Panc1 (cell line): ENCODE data around the gene COL4A1. TPM values are rescaled to one million over a fixed set of nuclear protein-coding genes. Genes with fewer than 3 reads are reported as not detected.

Experiments
- ATAC-seq: fragments of 200-7000 bp; cut with Tn5 transposase; 2 replicates; pipeline ENCODE4 v1.9.1; 2020; ENCODE audit warnings: mild to moderate bottlenecking, moderate library complexity
- BruUV-seq: library from RNA; stranded (reverse); fragments of 400-500 nt; replicated peaks from 2 replicates; lab custom pipeline; 2021; lab: Mats Ljungman, UMichigan
- CTCF ChIA-PET: fragments of 300-600 bp; sonication (Branson Sonifier 250); formaldehyde crosslinking; loops from one replicate; lab custom pipeline; 2022; ENCODE audit warnings: antibody characterized with exemption; lab: Charles Lee
- POLR2A ChIA-PET: fragments of 300-600 bp; sonication (Branson Sonifier 250); formaldehyde crosslinking; loops from one replicate; lab custom pipeline; 2022; ENCODE audit warnings: antibody characterized with exemption; lab: Charles Lee
- DNase-seq: peaks from one replicate; pipeline ENCODE4 v3.0.0-alpha.2; 2010; ENCODE audit warnings: low read depth, low spot score
- H3K27ac ChIP-seq: 2 replicates; pipeline ENCODE4 v1.5.1; 2011; ENCODE audit warnings: mild to moderate bottlenecking, low read length, inconsistent platforms
- H3K27me3 ChIP-seq: fragments of 200-500 bp; sonication (Bioruptor generic); 2 replicates; pipeline ENCODE4 v1.6.0; 2014; ENCODE audit warnings: low read length, inconsistent platforms; ENCODE audit not compliant: control insufficient read depth, insufficient read depth
- H3K36me3 ChIP-seq: fragments of 200-500 bp; sonication (Bioruptor generic); 2 replicates; pipeline ENCODE4 v1.5.1; 2014; ENCODE audit warnings: inconsistent platforms, mild to moderate bottlenecking, low read length, moderate library complexity; ENCODE audit not compliant: control insufficient read depth, insufficient read depth
- H3K4me1 ChIP-seq: 2 replicates; pipeline ENCODE4 v1.5.1; 2011; ENCODE audit warnings: inconsistent platforms, mild to moderate bottlenecking, low read length, moderate library complexity; ENCODE audit not compliant: control insufficient read depth, insufficient read depth
- H3K4me3 ChIP-seq, 2 experiments: 2 replicates each; pipeline ENCODE4 v1.5.1; 2011 to 2012; ENCODE audit warnings: low read depth in 2 of 2, low read length in 2 of 2, mild to moderate bottlenecking in 2 of 2, inconsistent platforms in 1 of 2, moderate library complexity in 1 of 2
- H3K9me3 ChIP-seq: fragments of 200-500 bp; sonication (Bioruptor generic); 2 replicates; pipeline ENCODE4 v1.5.1; 2014; ENCODE audit warnings: low read depth, mild to moderate bottlenecking, inconsistent platforms, low read length, moderate library complexity; ENCODE audit not compliant: control insufficient read depth, insufficient read depth
- POLR2AphosphoS5 ChIP-seq: IDR thresholded peaks from 2 replicates; pipeline ENCODE4 v1.6.1; 2012; ENCODE audit warnings: mild to moderate bottlenecking, low read depth, low read length, moderate library complexity
- SIN3A ChIP-seq: IDR thresholded peaks from 2 replicates; pipeline ENCODE4 v1.6.1; 2012; ENCODE audit warnings: low read depth, mild to moderate bottlenecking, low read length, moderate library complexity, borderline replicate concordance; ENCODE audit not compliant: insufficient read depth
- TCF7L2 ChIP-seq: IDR thresholded peaks from 2 replicates; pipeline ENCODE4 v1.6.1; 2011; ENCODE audit warnings: mild to moderate bottlenecking, low read depth, low read length, inconsistent platforms
- in situ Hi-C: cut with HindIII; loops from 2 replicates; pipeline ENCODE4 v1.10.0; 2016; ENCODE audit warnings: low sequenced_read_pairs, low pct_unique_long_range_greater_than_20kb
- intact Hi-C: fragments of 100-400 bp; cut with micrococcal nuclease; formaldehyde crosslinking; loops from one replicate; pipeline ENCODE4 v1.10.0; 2022; ENCODE audit not compliant: unreplicated experiment
- total RNA-seq: library from RNA; stranded (reverse); gene quantifications from one replicate; pipeline ENCODE4 v1.2.1, GENCODE V29; 2021; ENCODE audit not compliant: unreplicated experiment
- TF ChIP-seq, protein P1 (sequence below), 2 experiments: IDR thresholded peaks; 2 replicates each; pipeline ENCODE4 v1.6.1; 2011 to 2012; ENCODE audit warnings: low read depth in 2 of 2, control low read depth in 1 of 2, low read length in 1 of 2, mild to moderate bottlenecking in 1 of 2, moderate library complexity in 1 of 2; ENCODE audit not compliant: insufficient read depth in 1 of 2
- TF ChIP-seq, protein P2 (sequence below): fragments of 450-650 bp; IDR thresholded peaks from 2 replicates; pipeline ENCODE4 v1.5.1; 2017; ENCODE audit warnings: mild to moderate bottlenecking

COL4A1 gene
- total RNA-seq, 1 experiment from 2014 or later: 1.1 TPM

DNA sequence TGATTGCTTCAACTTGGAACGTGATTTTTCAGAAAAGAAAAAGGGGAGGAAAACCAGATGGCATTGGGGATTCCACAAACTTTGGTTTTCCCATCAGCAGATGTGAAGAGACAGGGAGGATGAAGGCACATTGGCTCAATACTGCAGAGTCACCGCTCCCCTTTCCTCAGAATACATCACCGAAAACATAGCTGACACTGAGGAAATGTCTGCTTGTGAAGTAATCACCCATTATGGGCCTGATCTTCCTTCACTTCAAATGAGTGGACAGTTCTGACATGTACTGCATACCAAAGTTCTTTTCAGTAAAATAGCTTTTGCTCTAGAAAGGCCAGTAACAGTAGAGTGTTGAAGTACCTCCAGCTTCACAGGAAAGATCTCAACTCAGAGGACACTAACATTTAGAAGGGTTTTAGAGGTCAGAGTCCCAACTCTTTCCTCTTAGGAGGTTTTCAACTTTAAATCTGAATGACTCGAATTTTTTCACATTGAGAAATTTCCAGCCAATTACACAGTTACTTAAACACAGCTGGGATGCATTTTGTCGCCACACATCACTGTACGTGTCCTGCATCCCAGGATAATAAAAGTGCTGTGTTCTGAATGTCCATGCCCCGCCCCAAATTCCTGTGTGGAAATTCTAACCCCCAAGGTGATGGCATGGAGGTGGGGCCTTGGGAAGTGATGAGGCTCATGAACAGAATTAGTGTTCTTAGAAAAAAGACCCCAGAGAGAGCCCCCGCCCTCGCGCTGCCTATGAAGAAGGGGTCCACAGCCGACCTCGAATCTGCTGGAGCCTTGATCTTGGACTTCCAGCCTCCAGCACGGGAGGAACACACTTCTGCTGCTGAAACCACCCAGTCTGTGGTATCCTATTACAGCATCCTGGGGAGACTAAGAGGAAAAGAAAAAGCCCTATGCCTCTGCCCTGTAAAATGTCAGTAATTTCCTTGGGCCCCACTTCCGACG lies 77.7 kb downstream of the COL4A1 start:
- Histone ChIP-seq H3K36me3 (no peaks in the 10 kb centered on the region), H3K4me1 (no peaks in the 10 kb centered on the region), H3K9me3 (no peaks in the 10 kb centered on the region), H3K27ac (no peak overlapping the region), H3K4me3 (no peak overlapping the region), H3K27me3 (no peaks in the 10 kb centered on the region)
- intact Hi-C loops: no loop called here
- POLR2A ChIA-PET: no interaction called here
- DNase-seq (no peak), ATAC-seq (no peak)
- CTCF ChIA-PET: no interaction called here
- in situ Hi-C loops: no loop called here
- TF ChIP-seq SIN3A (no peak), TCF7L2 (no peak), POLR2AphosphoS5 (no peak)
- TF ChIP-seq, protein P1, sequence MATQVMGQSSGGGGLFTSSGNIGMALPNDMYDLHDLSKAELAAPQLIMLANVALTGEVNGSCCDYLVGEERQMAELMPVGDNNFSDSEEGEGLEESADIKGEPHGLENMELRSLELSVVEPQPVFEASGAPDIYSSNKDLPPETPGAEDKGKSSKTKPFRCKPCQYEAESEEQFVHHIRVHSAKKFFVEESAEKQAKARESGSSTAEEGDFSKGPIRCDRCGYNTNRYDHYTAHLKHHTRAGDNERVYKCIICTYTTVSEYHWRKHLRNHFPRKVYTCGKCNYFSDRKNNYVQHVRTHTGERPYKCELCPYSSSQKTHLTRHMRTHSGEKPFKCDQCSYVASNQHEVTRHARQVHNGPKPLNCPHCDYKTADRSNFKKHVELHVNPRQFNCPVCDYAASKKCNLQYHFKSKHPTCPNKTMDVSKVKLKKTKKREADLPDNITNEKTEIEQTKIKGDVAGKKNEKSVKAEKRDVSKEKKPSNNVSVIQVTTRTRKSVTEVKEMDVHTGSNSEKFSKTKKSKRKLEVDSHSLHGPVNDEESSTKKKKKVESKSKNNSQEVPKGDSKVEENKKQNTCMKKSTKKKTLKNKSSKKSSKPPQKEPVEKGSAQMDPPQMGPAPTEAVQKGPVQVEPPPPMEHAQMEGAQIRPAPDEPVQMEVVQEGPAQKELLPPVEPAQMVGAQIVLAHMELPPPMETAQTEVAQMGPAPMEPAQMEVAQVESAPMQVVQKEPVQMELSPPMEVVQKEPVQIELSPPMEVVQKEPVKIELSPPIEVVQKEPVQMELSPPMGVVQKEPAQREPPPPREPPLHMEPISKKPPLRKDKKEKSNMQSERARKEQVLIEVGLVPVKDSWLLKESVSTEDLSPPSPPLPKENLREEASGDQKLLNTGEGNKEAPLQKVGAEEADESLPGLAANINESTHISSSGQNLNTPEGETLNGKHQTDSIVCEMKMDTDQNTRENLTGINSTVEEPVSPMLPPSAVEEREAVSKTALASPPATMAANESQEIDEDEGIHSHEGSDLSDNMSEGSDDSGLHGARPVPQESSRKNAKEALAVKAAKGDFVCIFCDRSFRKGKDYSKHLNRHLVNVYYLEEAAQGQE (IDR thresholded peaks at IDR 0.05; ENCODE audit: insufficient read depth in 1 of 2, low read depth in 2 of 2, low read length in 1 of 2): no peak
- TF ChIP-seq, protein P2, sequence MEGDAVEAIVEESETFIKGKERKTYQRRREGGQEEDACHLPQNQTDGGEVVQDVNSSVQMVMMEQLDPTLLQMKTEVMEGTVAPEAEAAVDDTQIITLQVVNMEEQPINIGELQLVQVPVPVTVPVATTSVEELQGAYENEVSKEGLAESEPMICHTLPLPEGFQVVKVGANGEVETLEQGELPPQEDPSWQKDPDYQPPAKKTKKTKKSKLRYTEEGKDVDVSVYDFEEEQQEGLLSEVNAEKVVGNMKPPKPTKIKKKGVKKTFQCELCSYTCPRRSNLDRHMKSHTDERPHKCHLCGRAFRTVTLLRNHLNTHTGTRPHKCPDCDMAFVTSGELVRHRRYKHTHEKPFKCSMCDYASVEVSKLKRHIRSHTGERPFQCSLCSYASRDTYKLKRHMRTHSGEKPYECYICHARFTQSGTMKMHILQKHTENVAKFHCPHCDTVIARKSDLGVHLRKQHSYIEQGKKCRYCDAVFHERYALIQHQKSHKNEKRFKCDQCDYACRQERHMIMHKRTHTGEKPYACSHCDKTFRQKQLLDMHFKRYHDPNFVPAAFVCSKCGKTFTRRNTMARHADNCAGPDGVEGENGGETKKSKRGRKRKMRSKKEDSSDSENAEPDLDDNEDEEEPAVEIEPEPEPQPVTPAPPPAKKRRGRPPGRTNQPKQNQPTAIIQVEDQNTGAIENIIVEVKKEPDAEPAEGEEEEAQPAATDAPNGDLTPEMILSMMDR: no peak
- no TSS peak for BruUV-seq

DNA sequence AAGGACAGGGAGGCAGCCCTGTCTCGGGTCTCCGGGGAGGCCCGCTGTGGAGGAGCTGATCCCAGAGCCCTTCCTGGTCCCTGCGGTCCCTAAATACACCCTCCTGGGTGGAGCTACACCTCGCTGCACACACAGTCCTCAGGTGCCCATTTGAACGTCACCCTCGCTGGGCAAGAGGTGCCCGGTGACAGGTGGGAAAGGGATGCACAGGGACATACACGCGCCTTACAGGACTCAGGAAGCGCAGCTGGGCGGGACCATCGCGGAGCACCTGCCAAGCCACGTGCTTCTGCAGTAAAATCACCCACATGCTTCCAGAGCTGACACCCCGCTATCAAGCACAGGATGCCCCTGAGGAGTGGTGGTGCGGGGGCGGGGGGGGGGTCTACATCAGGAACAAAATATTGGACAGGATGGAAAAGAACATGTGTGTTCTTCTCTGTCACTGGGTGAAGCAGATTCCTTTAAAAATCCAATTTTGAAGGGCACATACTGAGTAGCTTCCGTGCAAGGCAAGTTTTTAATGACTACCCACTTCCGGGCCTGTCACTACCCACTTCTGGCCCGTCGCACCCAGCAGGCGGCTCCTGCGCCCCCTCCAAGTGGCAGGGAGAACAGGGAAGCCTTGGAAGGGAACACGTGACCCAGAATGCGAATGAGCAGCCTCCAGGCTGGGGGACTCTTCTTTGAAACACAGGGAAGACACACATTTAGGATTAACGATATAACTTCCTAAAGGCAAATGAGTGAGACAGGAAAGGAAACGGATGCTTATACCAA lies 78.9 kb downstream of the COL4A1 start:
- TF ChIP-seq, protein P1 (IDR thresholded peaks at IDR 0.05; ENCODE audit: insufficient read depth in 1 of 2, low read depth in 2 of 2, low read length in 1 of 2): no peak
- no peak for TF ChIP-seq POLR2AphosphoS5
- TF ChIP-seq TCF7L2: no peak
- TF ChIP-seq, protein P2: no peak
- TF ChIP-seq SIN3A: no peak
- CTCF ChIA-PET: interaction anchor here (0.6 kb wide), 1 partner anchor 10 kb away, joined by 3 read pairs; no protein-coding TSS in a partner anchor
- no peak for DNase-seq

More for the DNA sequence above, 78.9 kb downstream of the COL4A1 start:
- Histone ChIP-seq H3K4me3 (no peak overlapping the region), H3K27me3 (no peaks in the 10 kb centered on the region), H3K9me3 (no peaks in the 10 kb centered on the region), H3K27ac (no peak overlapping the region), H3K36me3 (no peaks in the 10 kb centered on the region), H3K4me1 (no peaks in the 10 kb centered on the region)
- no TSS peak for BruUV-seq
- POLR2A ChIA-PET: no interaction called here
- in situ Hi-C loops: no loop called here
- no peak for ATAC-seq
- intact Hi-C loops: no loop called here
